ENCODE measurements around the gene PSMA6. TPM values are rescaled to one million over a fixed set of nuclear protein-coding genes. Genes with fewer than 3 reads are reported as not detected.

Gene PSMA6
- total and polyA plus RNA-seq, 2 donors (not counting 1 experiment from before 2014, with no cell fraction given): 190 to 225 TPM

DNA sequence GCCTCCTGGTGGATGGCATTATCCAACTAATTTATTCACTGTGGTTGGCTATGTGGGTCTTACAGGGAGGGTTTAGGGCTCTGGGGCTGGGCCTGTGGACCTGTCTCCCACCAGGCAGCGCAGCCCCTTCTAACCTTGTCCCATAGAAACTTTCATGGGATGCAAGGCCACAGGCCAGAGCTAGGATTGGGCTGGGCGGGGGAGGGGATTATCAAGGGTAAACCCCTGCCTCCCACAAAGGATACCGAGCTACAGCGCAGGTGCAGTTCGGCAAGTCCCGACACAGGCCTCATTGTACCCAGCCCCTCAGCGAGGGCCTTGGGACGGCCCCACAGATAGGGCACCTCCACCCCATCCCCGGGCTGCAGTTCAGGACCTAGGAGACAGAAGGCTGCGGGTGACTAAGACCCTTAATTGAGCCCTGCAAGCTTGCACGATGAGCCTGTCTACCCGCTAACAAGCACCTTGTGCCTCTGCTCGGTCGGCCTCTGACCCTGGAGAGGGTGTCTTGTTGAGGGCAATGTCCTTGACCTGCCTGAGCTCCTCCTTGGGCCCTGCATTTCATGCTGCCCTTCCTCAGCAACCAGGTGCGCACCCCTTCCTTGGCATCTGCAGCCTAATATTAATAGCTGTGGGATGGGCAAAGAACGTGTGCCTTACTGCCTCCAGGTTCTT is 46.7 kb downstream of the PSMA6 start:
- TF ChIP-seq, protein P1, sequence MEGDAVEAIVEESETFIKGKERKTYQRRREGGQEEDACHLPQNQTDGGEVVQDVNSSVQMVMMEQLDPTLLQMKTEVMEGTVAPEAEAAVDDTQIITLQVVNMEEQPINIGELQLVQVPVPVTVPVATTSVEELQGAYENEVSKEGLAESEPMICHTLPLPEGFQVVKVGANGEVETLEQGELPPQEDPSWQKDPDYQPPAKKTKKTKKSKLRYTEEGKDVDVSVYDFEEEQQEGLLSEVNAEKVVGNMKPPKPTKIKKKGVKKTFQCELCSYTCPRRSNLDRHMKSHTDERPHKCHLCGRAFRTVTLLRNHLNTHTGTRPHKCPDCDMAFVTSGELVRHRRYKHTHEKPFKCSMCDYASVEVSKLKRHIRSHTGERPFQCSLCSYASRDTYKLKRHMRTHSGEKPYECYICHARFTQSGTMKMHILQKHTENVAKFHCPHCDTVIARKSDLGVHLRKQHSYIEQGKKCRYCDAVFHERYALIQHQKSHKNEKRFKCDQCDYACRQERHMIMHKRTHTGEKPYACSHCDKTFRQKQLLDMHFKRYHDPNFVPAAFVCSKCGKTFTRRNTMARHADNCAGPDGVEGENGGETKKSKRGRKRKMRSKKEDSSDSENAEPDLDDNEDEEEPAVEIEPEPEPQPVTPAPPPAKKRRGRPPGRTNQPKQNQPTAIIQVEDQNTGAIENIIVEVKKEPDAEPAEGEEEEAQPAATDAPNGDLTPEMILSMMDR (conservative IDR thresholded peaks at IDR 0.05 in 1 of 2, IDR thresholded peaks at IDR 0.05 in 1 of 2; ENCODE audit: low read depth in 1 of 2, low read length in 2 of 2): no peak
- no peak for DNase-seq (ENCODE audit: low read depth in 2 of 2)
- no peak overlapping the region for H3K4me2 ChIP-seq (ENCODE audit: extremely low read depth, insufficient read depth, low read length)
- no peak overlapping the region for H3K9ac ChIP-seq (ENCODE audit: insufficient read depth, low read length)
- H3K4me1 ChIP-seq (ENCODE audit: control insufficient read depth, extremely low read depth, insufficient read depth, low read length): peaks cover 30% of the 10 kb centered on the region
- no peaks in the 10 kb centered on the region for H3K27me3 ChIP-seq (ENCODE audit: control insufficient read depth, insufficient read depth, low read length)
- H3K36me3 ChIP-seq (ENCODE audit: control insufficient read depth, insufficient read depth, low read length): no peaks in the 10 kb centered on the region
- H4K20me1 ChIP-seq (ENCODE audit: control insufficient read depth, extremely low read depth, insufficient read depth, low read length): no peaks in the 10 kb centered on the region
- H3K79me2 ChIP-seq (ENCODE audit: control insufficient read depth, insufficient read depth, low read length): no peaks in the 10 kb centered on the region
- H3K27ac ChIP-seq (ENCODE audit: insufficient read depth, low read length): no peak overlapping the region
- H2AFZ ChIP-seq (ENCODE audit: low read length): no peak overlapping the region
- H3K9me3 ChIP-seq (ENCODE audit: control insufficient read depth, insufficient read depth, low read depth, low read length): no peaks in the 10 kb centered on the region
- H3K4me3 ChIP-seq (replicated peaks in 1 of 4; ENCODE audit: control extremely low read depth in 1 of 4, insufficient read depth in 1 of 4, low read depth in 3 of 4, low read length in 4 of 4): no peak overlapping the region

DNA sequence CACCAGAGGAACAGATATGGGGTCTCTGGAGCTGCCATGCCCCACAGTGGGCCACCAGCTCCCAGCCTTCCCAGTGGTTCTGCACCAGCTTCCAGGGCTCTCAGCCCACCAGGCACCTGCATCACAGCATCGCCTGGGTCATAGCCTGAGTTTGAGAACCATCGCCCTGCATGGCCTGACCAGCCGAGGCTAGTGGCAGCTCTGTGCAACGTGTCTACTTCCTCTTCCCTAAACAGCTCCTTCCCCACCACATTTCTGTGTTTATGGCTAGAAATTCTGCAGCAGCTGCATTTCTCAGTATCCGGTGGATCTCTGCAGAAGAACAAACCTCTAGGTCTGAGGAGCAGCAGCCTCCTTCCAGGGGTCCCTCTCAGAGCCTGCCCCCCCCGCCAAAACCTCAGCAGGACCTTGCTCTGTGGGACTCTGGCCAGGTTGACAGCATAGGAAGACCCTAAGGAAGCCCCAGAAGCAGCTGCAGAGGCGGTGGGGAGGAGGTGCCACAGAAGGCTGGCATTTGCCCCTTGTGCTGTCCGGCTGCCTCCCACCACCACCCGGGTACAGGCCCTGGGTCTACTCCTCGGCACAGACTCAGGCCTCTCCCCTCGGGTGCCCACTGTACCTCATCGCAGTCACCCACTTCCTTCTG is 47.7 kb downstream of the PSMA6 start:
- Histone ChIP-seq H2AFZ (ENCODE audit: low read length) (no peak overlapping the region), H3K27ac (ENCODE audit: insufficient read depth, low read length) (no peak overlapping the region), H3K4me1 (ENCODE audit: control insufficient read depth, extremely low read depth, insufficient read depth, low read length) (peaks cover 30% of the 10 kb centered on the region), H3K4me2 (ENCODE audit: extremely low read depth, insufficient read depth, low read length) (no peak overlapping the region), H3K9me3 (ENCODE audit: control insufficient read depth, insufficient read depth, low read depth, low read length) (no peaks in the 10 kb centered on the region), H3K4me3 (replicated peaks in 1 of 4; ENCODE audit: control extremely low read depth in 1 of 4, insufficient read depth in 1 of 4, low read depth in 3 of 4, low read length in 4 of 4) (no peak overlapping the region), H3K79me2 (ENCODE audit: control insufficient read depth, insufficient read depth, low read length) (no peaks in the 10 kb centered on the region), H3K36me3 (ENCODE audit: control insufficient read depth, insufficient read depth, low read length) (no peaks in the 10 kb centered on the region), H4K20me1 (ENCODE audit: control insufficient read depth, extremely low read depth, insufficient read depth, low read length) (no peaks in the 10 kb centered on the region), H3K9ac (ENCODE audit: insufficient read depth, low read length) (no peak overlapping the region), H3K27me3 (ENCODE audit: control insufficient read depth, insufficient read depth, low read length) (no peaks in the 10 kb centered on the region)
- no peak for DNase-seq (ENCODE audit: low read depth in 2 of 2)
- TF ChIP-seq, protein P1 (conservative IDR thresholded peaks at IDR 0.05 in 1 of 2, IDR thresholded peaks at IDR 0.05 in 1 of 2; ENCODE audit: low read depth in 1 of 2, low read length in 2 of 2): no peak
- TF ChIP-seq EZH2 (IDR thresholded peaks at IDR 0.05; ENCODE audit: low read length, missing control alignments): no peak

DNA sequence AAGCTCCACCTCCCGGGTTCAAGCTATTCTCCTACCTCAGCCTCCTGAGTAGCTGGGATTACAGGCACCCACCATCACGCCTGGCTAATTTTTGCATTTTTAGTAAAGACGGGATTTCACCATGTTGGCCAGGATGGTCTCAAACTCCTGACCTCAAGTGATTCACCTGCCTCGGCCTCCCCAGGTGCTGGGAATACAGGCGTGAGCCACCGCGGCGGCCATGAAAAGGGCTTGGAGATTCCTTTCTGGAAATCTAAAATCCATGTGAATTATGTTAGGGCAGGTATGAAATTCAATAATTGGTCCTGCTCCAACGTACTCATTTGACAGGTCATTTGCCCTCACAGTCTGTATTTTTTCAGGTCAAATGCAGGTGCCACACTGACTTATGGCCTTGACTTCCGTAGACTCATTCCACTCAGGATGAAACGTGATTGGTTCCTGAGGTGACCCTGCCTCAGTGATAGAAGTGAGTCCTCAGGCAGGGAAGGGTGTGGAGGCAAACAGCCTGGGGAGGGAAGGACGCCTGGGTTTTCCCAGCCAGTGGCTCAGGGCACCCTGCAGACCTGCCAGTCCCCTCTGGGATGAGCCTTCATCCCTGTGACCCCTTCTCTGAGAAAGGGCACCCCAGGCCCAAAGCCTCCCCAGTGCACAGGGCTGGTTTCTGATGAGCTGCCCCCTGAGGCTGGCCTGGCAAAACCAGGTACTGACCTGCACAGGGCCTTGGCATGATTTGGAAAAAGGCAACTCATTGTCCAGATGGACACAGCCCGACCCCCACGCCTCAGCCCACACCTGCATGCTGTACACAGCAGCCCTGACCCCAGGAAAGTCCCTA is 48.7 kb downstream of the PSMA6 start:
- Histone ChIP-seq H3K27me3 (ENCODE audit: control insufficient read depth, insufficient read depth, low read length) (no peaks in the 10 kb centered on the region), H3K4me3 (replicated peaks in 1 of 4; ENCODE audit: control extremely low read depth in 1 of 4, insufficient read depth in 1 of 4, low read depth in 3 of 4, low read length in 4 of 4) (no peak overlapping the region), H3K27ac (ENCODE audit: insufficient read depth, low read length) (no peak overlapping the region), H3K4me2 (ENCODE audit: extremely low read depth, insufficient read depth, low read length) (no peak overlapping the region), H3K9me3 (ENCODE audit: control insufficient read depth, insufficient read depth, low read depth, low read length) (no peaks in the 10 kb centered on the region), H4K20me1 (ENCODE audit: control insufficient read depth, extremely low read depth, insufficient read depth, low read length) (no peaks in the 10 kb centered on the region), H3K4me1 (ENCODE audit: control insufficient read depth, extremely low read depth, insufficient read depth, low read length) (peaks cover 26% of the 10 kb centered on the region), H3K9ac (ENCODE audit: insufficient read depth, low read length) (no peak overlapping the region), H2AFZ (ENCODE audit: low read length) (peak overlapping the region; percentile 4), H3K79me2 (ENCODE audit: control insufficient read depth, insufficient read depth, low read length) (no peaks in the 10 kb centered on the region), H3K36me3 (ENCODE audit: control insufficient read depth, insufficient read depth, low read length) (no peaks in the 10 kb centered on the region)
- DNase-seq (ENCODE audit: low read depth in 2 of 2): no peak
- no peak for TF ChIP-seq EZH2 (IDR thresholded peaks at IDR 0.05; ENCODE audit: low read length, missing control alignments)
- TF ChIP-seq, protein P1 (conservative IDR thresholded peaks at IDR 0.05 in 1 of 2, IDR thresholded peaks at IDR 0.05 in 1 of 2; ENCODE audit: low read depth in 1 of 2, low read length in 2 of 2): no peak
